Endothelial cell of umbilical vein (primary cell): ENCODE results near the gene GLDC. TPM values are rescaled to one million over a fixed set of nuclear protein-coding genes. Genes with fewer than 3 reads are reported as not detected.

Source experiments
- BruUV-seq: library from RNA; stranded (reverse); fragments of 400-500 nt; replicated peaks from 2 replicates; lab custom pipeline; 2021; lab: Mats Ljungman, UMichigan
- CTCF ChIA-PET: fragments of 300-600, 350-600 bp; sonication (Branson Sonifier 250); formaldehyde crosslinking; loops from one replicate; lab custom pipeline; 2021; ENCODE audit warnings: antibody characterized with exemption, inconsistent platforms; lab: Charles Lee
- POLR2A ChIA-PET: fragments of 300-600, 350-600 bp; sonication (Branson Sonifier 250); formaldehyde crosslinking; loops from one replicate; lab custom pipeline; 2021; ENCODE audit warnings: antibody characterized with exemption, inconsistent platforms; lab: Charles Lee
- DNase-seq: peaks from one replicate; pipeline ENCODE4 v3.0.0-alpha.2; 2011; ENCODE audit warnings: low read depth, low spot score
- FAIRE-seq: peaks from 2 replicates; lab custom pipeline; 2011; peaks lifted over from hg19 to GRCh38; lab: Jason Lieb, UNC
- H2AFZ ChIP-seq: 2 replicates; pipeline ENCODE4 v1.6.0; 2012; ENCODE audit warnings: low read depth, low read length, control low read depth, inconsistent platforms
- H3K27ac ChIP-seq: 2 replicates; pipeline ENCODE4 v1.5.1; 2011; ENCODE audit warnings: low read depth, mild to moderate bottlenecking, control low read depth, low read length, moderate library complexity; ENCODE audit not compliant: insufficient read depth
- H3K27me3 ChIP-seq, 2 experiments: 2 replicates each; pipeline versions ENCODE4 v1.6.0 to v1.6.1; 2011; ENCODE audit warnings: low read length in 2 of 2, mixed read lengths in 1 of 2; ENCODE audit not compliant: control insufficient read depth in 2 of 2, insufficient read depth in 2 of 2
- H3K36me3 ChIP-seq, 2 experiments: 2 replicates in 1 of 2; 3 replicates in 1 of 2; pipeline ENCODE4 v1.5.1; 2011; ENCODE audit warnings: low read length in 2 of 2, mild to moderate bottlenecking in 1 of 2, moderate library complexity in 1 of 2; ENCODE audit not compliant: control insufficient read depth in 2 of 2, insufficient read depth in 2 of 2; ENCODE audit errors: extremely low read depth in 1 of 2
- H3K4me1 ChIP-seq: 3 replicates; pipeline ENCODE4 v1.5.1; 2011; ENCODE audit warnings: mild to moderate bottlenecking, low read length; ENCODE audit not compliant: control insufficient read depth, insufficient read depth; ENCODE audit errors: extremely low read depth
- H3K4me2 ChIP-seq: 2 replicates; pipeline ENCODE4 v1.6.1; 2011; ENCODE audit warnings: low read length, control low read depth, mixed read lengths; ENCODE audit not compliant: insufficient read depth
- H3K4me3 ChIP-seq, 3 experiments: fragments of 200-600 bp in 1 of 3; sonication (generic), shearing (Covaris generic) in 1 of 3; replicated peaks in 1 of 3; 2 replicates each; pipeline ENCODE4 v1.5.1; 2011 to 2016; ENCODE audit warnings: control low read depth in 3 of 3, low read length in 3 of 3, mild to moderate bottlenecking in 2 of 3, inconsistent platforms in 1 of 3, low read depth in 1 of 3, moderate library complexity in 1 of 3; ENCODE audit not compliant: insufficient read depth in 1 of 3
- H3K79me2 ChIP-seq: 2 replicates; pipeline ENCODE4 v1.6.0; 2012; ENCODE audit warnings: low read length, inconsistent platforms; ENCODE audit not compliant: control insufficient read depth, insufficient read depth
- H3K9ac ChIP-seq: replicated peaks from 2 replicates; pipeline ENCODE3; 2011; ENCODE audit warnings: low read length, control low read depth; ENCODE audit not compliant: insufficient read depth; ENCODE audit errors: extremely low read depth
- H3K9me1 ChIP-seq: replicated peaks from 3 replicates; pipeline ENCODE4 v1.6.0; 2011; ENCODE audit warnings: mild to moderate bottlenecking, low read length; ENCODE audit not compliant: control insufficient read depth, insufficient read depth; ENCODE audit errors: extremely low read depth
- H3K9me3 ChIP-seq: replicated peaks from 2 replicates; pipeline ENCODE4 v1.5.1; 2012; ENCODE audit warnings: low read length, inconsistent platforms; ENCODE audit not compliant: control insufficient read depth, insufficient read depth
- H4K20me1 ChIP-seq: replicated peaks from 2 replicates; pipeline ENCODE3; 2011; ENCODE audit warnings: mild to moderate bottlenecking, low read length; ENCODE audit not compliant: control insufficient read depth, insufficient read depth; ENCODE audit errors: extremely low read depth
- EZH2 ChIP-seq: IDR thresholded peaks from 2 replicates; pipeline ENCODE4 v1.6.1; 2012; ENCODE audit warnings: borderline replicate concordance, low read depth, mild to moderate bottlenecking, moderate library complexity, low read length, inconsistent platforms; ENCODE audit not compliant: severe bottlenecking
- FOS ChIP-seq: IDR thresholded peaks from 2 replicates; pipeline ENCODE4 v1.6.1; 2011; ENCODE audit warnings: mild to moderate bottlenecking, low read length, moderate library complexity, borderline replicate concordance; ENCODE audit not compliant: insufficient read depth
- GATA2 ChIP-seq: IDR thresholded peaks from 2 replicates; pipeline ENCODE4 v1.7.0; 2011; ENCODE audit warnings: low read depth, mild to moderate bottlenecking, moderate library complexity, mixed read lengths, low read length; ENCODE audit not compliant: insufficient read length, insufficient read depth
- JUN ChIP-seq: IDR thresholded peaks from 2 replicates; pipeline ENCODE4 v1.6.1; 2011; ENCODE audit warnings: borderline replicate concordance, low read depth; ENCODE audit not compliant: insufficient read length, insufficient read depth
- MAX ChIP-seq: IDR thresholded peaks from 2 replicates; pipeline ENCODE4 v1.6.1; 2011; ENCODE audit not compliant: insufficient read depth, insufficient read length
- MYC ChIP-seq: IDR thresholded peaks from one replicate; pipeline ENCODE4 v1.6.1; 2011; ENCODE audit warnings: mild to moderate bottlenecking, low read depth, low read length
- POLR2A ChIP-seq: IDR thresholded peaks from 2 replicates; pipeline ENCODE4 v1.6.1; 2012; ENCODE audit warnings: low read depth, mild to moderate bottlenecking, control low read depth, low read length
- POLR2AphosphoS5 ChIP-seq: IDR thresholded peaks from 2 replicates; pipeline ENCODE4 v1.6.1; 2012; ENCODE audit warnings: low read depth, mild to moderate bottlenecking, control low read depth, low read length, moderate library complexity; ENCODE audit not compliant: insufficient read depth
- dilution Hi-C: fragments of 300-500 bp; cut with MboI; formaldehyde crosslinking; loops from one replicate; pipeline ENCODE4 v1.15.0; 2019; ENCODE audit warnings: low sequenced_read_pairs; ENCODE audit not compliant: extremely low pct_ligation_motif_present
- intact Hi-C: fragments of 100-400 bp; cut with micrococcal nuclease; formaldehyde crosslinking; loops from one replicate; pipeline ENCODE4 v1.10.0; 2022
- polyA plus RNA-seq, 4 experiments: library from polyadenylated mRNA; depleted of rRNA in 3 of 4; stranded (reverse) in 3 of 4; unstranded in 1 of 4; fragments of >200 nt; gene quantifications; 2 replicates each; pipeline versions ENCODE4 v1.2.1 to v1.2.3, GENCODE V29; 2011 to 2012; ENCODE audit warnings: missing spikeins in 1 of 4
- total RNA-seq: library from RNA; stranded (reverse); gene quantifications from 2 replicates; pipeline ENCODE4 v1.2.3, GENCODE V29; 2021
- TF ChIP-seq, protein P1 (sequence below), 2 donors: IDR thresholded peaks; 1 replicate in 1 of 2; 2 replicates in 1 of 2; pipeline ENCODE4 v1.5.1; 2011; ENCODE audit warnings: low read length in 2 of 2, mild to moderate bottlenecking in 2 of 2, moderate library complexity in 2 of 2, control low read depth in 1 of 2, inconsistent platforms in 1 of 2, low read depth in 1 of 2; ENCODE audit not compliant: insufficient read depth in 1 of 2; ENCODE audit errors: extremely low read depth in 1 of 2

GLDC gene
- total and polyA plus RNA-seq, 2 donors (not counting 3 experiments of a cell fraction or from before 2014, with no cell fraction given) = 1.8 to 2.6 TPM

DNA sequence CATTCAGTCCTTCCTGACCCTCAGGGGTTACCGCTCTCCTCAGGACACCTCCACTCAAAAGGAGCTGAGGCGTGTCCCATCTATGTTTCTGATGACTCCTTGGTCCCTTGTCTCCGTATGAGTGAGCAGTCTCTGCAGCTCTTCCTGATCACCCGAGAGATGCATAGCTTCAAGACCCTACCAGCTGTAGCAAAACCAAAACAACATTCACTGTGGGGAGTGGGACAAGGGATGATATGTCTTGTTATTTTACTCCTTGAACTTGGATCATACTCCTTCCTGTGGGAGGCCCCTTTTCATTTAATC lies 14.4 kb downstream of the GLDC start:
- H3K4me2 ChIP-seq = no peak overlapping the region
- no peaks in the 10 kb centered on the region for H3K36me3 ChIP-seq
- BruUV-seq = no TSS peak
- POLR2A ChIA-PET = no interaction called here
- no peak for DNase-seq
- no peak overlapping the region for H2AFZ ChIP-seq
- no peak overlapping the region for H3K4me3 ChIP-seq
- no peaks in the 10 kb centered on the region for H3K9me1 ChIP-seq
- no peaks in the 10 kb centered on the region for H3K79me2 ChIP-seq
- no peaks in the 10 kb centered on the region for H3K9me3 ChIP-seq
- no peak overlapping the region for H3K27ac ChIP-seq
- FAIRE-seq = no peak
- no peaks in the 10 kb centered on the region for H4K20me1 ChIP-seq
- H3K27me3 ChIP-seq = peaks cover 4 to 6% of the 10 kb centered on the region in 2 experiments
- no peaks in the 10 kb centered on the region for H3K4me1 ChIP-seq
- no peak overlapping the region for H3K9ac ChIP-seq
- intact Hi-C loops (no loop called here), dilution Hi-C loops (no loop called here)
- CTCF ChIA-PET = interaction anchor here (1.2 kb wide), 1 partner anchor 10 kb away, joined by 3 read pairs; no protein-coding TSS in a partner anchor
- TF ChIP-seq JUN = no peak
- no peak for TF ChIP-seq EZH2
- TF ChIP-seq, protein P1, sequence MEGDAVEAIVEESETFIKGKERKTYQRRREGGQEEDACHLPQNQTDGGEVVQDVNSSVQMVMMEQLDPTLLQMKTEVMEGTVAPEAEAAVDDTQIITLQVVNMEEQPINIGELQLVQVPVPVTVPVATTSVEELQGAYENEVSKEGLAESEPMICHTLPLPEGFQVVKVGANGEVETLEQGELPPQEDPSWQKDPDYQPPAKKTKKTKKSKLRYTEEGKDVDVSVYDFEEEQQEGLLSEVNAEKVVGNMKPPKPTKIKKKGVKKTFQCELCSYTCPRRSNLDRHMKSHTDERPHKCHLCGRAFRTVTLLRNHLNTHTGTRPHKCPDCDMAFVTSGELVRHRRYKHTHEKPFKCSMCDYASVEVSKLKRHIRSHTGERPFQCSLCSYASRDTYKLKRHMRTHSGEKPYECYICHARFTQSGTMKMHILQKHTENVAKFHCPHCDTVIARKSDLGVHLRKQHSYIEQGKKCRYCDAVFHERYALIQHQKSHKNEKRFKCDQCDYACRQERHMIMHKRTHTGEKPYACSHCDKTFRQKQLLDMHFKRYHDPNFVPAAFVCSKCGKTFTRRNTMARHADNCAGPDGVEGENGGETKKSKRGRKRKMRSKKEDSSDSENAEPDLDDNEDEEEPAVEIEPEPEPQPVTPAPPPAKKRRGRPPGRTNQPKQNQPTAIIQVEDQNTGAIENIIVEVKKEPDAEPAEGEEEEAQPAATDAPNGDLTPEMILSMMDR (IDR thresholded peaks at IDR 0.05; ENCODE audit: extremely low read depth in 1 of 2, insufficient read depth in 1 of 2, low read depth in 1 of 2, low read length in 2 of 2) = no peak
- TF ChIP-seq FOS = no peak
- TF ChIP-seq GATA2 = no peak
- TF ChIP-seq POLR2AphosphoS5 = no peak
- no peak for TF ChIP-seq POLR2A
- no peak for TF ChIP-seq MAX
- TF ChIP-seq MYC = no peak
